ENCODE results near the gene ANO1. TPM values are rescaled to one million over a fixed set of nuclear protein-coding genes. Genes with fewer than 3 reads are reported as not detected.

ANO1 gene
- total RNA-seq, 2 donors from 2014 or later: 34.6 to 43.9 TPM

- DNase-seq (ENCODE audit: low spot score): no peak
- Histone ChIP-seq H3K4me1 (replicated peaks) (peaks cover 8% of the 10 kb centered on the region), H3K9me3 (no peaks in the 10 kb centered on the region), H3K27ac (no peak overlapping the region), H3K4me3 (no peak overlapping the region), H3K36me3 (no peaks in the 10 kb centered on the region), H3K27me3 (replicated peaks; ENCODE audit: insufficient read depth) (no peaks in the 10 kb centered on the region)
- no peak for TF ChIP-seq CTCF (IDR thresholded peaks at IDR 0.05)
- no peak for TF ChIP-seq POLR2AphosphoS5 (IDR thresholded peaks at IDR 0.05)
- no peak for TF ChIP-seq POLR2A (IDR thresholded peaks at IDR 0.05)
- 70% methylated on average over 12 of the region's 12 CpGs for WGBS
- intact Hi-C loops (cut with DNase I): loop anchor here (10.0 kb wide), 1 partner anchor 190 kb away; the partner anchor contains the start of gene CTTN
Measured at GRCh38 chr11:70205049-70205725, 127.1 kb downstream of the ANO1 start.

GRCh38 chr11:70205766-70206165 lies 127.6 kb downstream of the ANO1 start:
- no peaks in the 10 kb centered on the region for H3K9me3 ChIP-seq
- no peak overlapping the region for H3K27ac ChIP-seq
- H3K36me3 ChIP-seq: no peaks in the 10 kb centered on the region
- TF ChIP-seq POLR2A (IDR thresholded peaks at IDR 0.05) (no peak), POLR2AphosphoS5 (IDR thresholded peaks at IDR 0.05) (no peak), CTCF (IDR thresholded peaks at IDR 0.05) (no peak)
- intact Hi-C loops (cut with DNase I): loop anchor here (10.0 kb wide), 1 partner anchor 189 kb away; the partner anchor contains the start of gene CTTN
- no peak for DNase-seq (ENCODE audit: low spot score)
- no peak overlapping the region for H3K4me3 ChIP-seq
- H3K27me3 ChIP-seq (replicated peaks; ENCODE audit: insufficient read depth): no peaks in the 10 kb centered on the region
- peaks cover 8% of the 10 kb centered on the region for H3K4me1 ChIP-seq (replicated peaks)
- WGBS: 82% methylated on average over 7 of the region's 7 CpGs

GRCh38 chr11:70206226-70206981 lies 128.3 kb downstream of the ANO1 start:
- H3K27me3 ChIP-seq (replicated peaks; ENCODE audit: insufficient read depth): no peaks in the 10 kb centered on the region
- no peak for TF ChIP-seq POLR2AphosphoS5 (IDR thresholded peaks at IDR 0.05)
- no peak for TF ChIP-seq POLR2A (IDR thresholded peaks at IDR 0.05)
- TF ChIP-seq CTCF (IDR thresholded peaks at IDR 0.05): no peak
- no peak for DNase-seq (ENCODE audit: low spot score)
- 93% methylated on average over 22 of the region's 22 CpGs for WGBS
- no peak overlapping the region for H3K4me3 ChIP-seq
- peaks cover 8% of the 10 kb centered on the region for H3K4me1 ChIP-seq (replicated peaks)
- intact Hi-C loops (cut with DNase I): loop anchor here (10.0 kb wide), 1 partner anchor 188 kb away; the partner anchor contains the start of gene CTTN
- H3K27ac ChIP-seq: no peak overlapping the region
- H3K36me3 ChIP-seq: no peaks in the 10 kb centered on the region
- H3K9me3 ChIP-seq: no peaks in the 10 kb centered on the region

- no peak for DNase-seq (ENCODE audit: low spot score)
- no peak overlapping the region for H3K27ac ChIP-seq
- intact Hi-C loops (cut with DNase I): loop anchor here (10.0 kb wide), 1 partner anchor 188 kb away; the partner anchor contains the start of gene CTTN
- no peaks in the 10 kb centered on the region for H3K36me3 ChIP-seq
- TF ChIP-seq POLR2AphosphoS5 (IDR thresholded peaks at IDR 0.05): no peak
- no peak for TF ChIP-seq POLR2A (IDR thresholded peaks at IDR 0.05)
- no peak for TF ChIP-seq CTCF (IDR thresholded peaks at IDR 0.05)
- no peak overlapping the region for H3K4me3 ChIP-seq
- H3K27me3 ChIP-seq (replicated peaks; ENCODE audit: insufficient read depth): no peaks in the 10 kb centered on the region
- peaks cover 8% of the 10 kb centered on the region for H3K4me1 ChIP-seq (replicated peaks)
- no peaks in the 10 kb centered on the region for H3K9me3 ChIP-seq
- 81% methylated on average over 4 of the region's 6 CpGs for WGBS
Measured at GRCh38 chr11:70206982-70207376, 128.9 kb downstream of the ANO1 start.

Measured in prostate gland (tissue), 2 donors.